T-cell (primary cell): ENCODE measurements around the gene CCDC106. TPM values are rescaled to one million over a fixed set of nuclear protein-coding genes. Genes with fewer than 3 reads are reported as not detected.
A peak's percentile ranks its signal among the peaks of the same experiment; 100 is the strongest.

Source experiments
- ATAC-seq, 4 experiments: fragments of 200-7000 bp in 3 of 4; fragments of 150-1000 bp in 1 of 4; cut with Tn5 transposase; replicated peaks in 1 of 4; 1 replicate in 3 of 4; 2 replicates in 1 of 4; pipeline ENCODE4 v1.10.0; 2021; ENCODE audit warnings: moderate library complexity in 3 of 4, mild to moderate bottlenecking in 2 of 4, moderate number of reproducible peaks in 1 of 4
- CTCF ChIA-PET, 2 donors: fragments of 300-600 bp; sonication (Branson Sonifier 250); formaldehyde crosslinking; loops; one replicate each; lab custom pipeline; 2022; ENCODE audit warnings: antibody characterized with exemption in 2 of 2; lab: Charles Lee
- POLR2A ChIA-PET, 2 donors: fragments of 300-600 bp; sonication (Branson Sonifier 250); formaldehyde crosslinking; loops; one replicate each; lab custom pipeline; 2022; ENCODE audit warnings: antibody characterized with exemption in 2 of 2; lab: Charles Lee
- DNase-seq, 35 experiments: peaks; one replicate each; pipeline versions ENCODE4 v3.0.0 to v3.0.0-alpha.2; 2013 to 2023
- H3K27ac ChIP-seq: one replicate; pipeline ENCODE4 v1.5.1; 2013; ENCODE audit warnings: low read length
- H3K27me3 ChIP-seq, 2 experiments: replicated peaks in 1 of 2; 1 replicate in 1 of 2; 2 replicates in 1 of 2; pipeline versions ENCODE4 v1.6.1 to v1.7.0; 2013; ENCODE audit warnings: low read length in 1 of 2, mixed read lengths in 1 of 2; ENCODE audit not compliant: control insufficient read depth in 2 of 2, insufficient read depth in 2 of 2; ENCODE audit errors: extremely low read depth in 1 of 2
- H3K36me3 ChIP-seq, 2 donors: 1 replicate in 1 of 2; 2 replicates in 1 of 2; pipeline versions ENCODE4 v1.6.1 to v1.7.0; 2013; ENCODE audit warnings: low read length in 1 of 2; ENCODE audit not compliant: control insufficient read depth in 2 of 2, insufficient read depth in 1 of 2; ENCODE audit errors: extremely low read depth in 1 of 2
- H3K4me1 ChIP-seq, 2 experiments: 1 replicate in 1 of 2; 2 replicates in 1 of 2; pipeline versions ENCODE4 v1.6.1 to v1.7.0; 2013; ENCODE audit warnings: low read length in 2 of 2, mixed read lengths in 1 of 2; ENCODE audit not compliant: insufficient read depth in 2 of 2, control insufficient read depth in 1 of 2; ENCODE audit errors: extremely low read depth in 1 of 2
- H3K4me3 ChIP-seq, 2 donors: 1 replicate in 1 of 2; 2 replicates in 1 of 2; pipeline versions ENCODE4 v1.5.1 to v1.7.0; 2013; ENCODE audit warnings: mild to moderate bottlenecking in 2 of 2, low read length in 1 of 2, moderate library complexity in 1 of 2; ENCODE audit not compliant: control insufficient read depth in 1 of 2; ENCODE audit errors: extremely low read depth in 1 of 2
- H3K9me3 ChIP-seq: 2 replicates; pipeline ENCODE4 v1.7.0; 2013
- H3K27ac Mint-ChIP-seq, 2 donors: one replicate each; pipeline ENCODE4 v1.8.0; 2020 to 2021; ENCODE audit warnings: mild to moderate bottlenecking in 2 of 2, mixed read lengths in 2 of 2
- H3K27me3 Mint-ChIP-seq, 2 donors: one replicate each; pipeline ENCODE4 v1.8.0; 2021 to 2022; ENCODE audit warnings: mixed read lengths in 2 of 2
- H3K36me3 Mint-ChIP-seq: one replicate; pipeline ENCODE4 v1.8.0; 2021; ENCODE audit warnings: mixed read lengths
- H3K4me1 Mint-ChIP-seq, 3 donors: one replicate each; pipeline ENCODE4 v1.8.0; 2020 to 2022; ENCODE audit warnings: mixed read lengths in 3 of 3, mild to moderate bottlenecking in 1 of 3
- H3K4me3 Mint-ChIP-seq, 3 donors: one replicate each; pipeline ENCODE4 v1.8.0; 2020 to 2022; ENCODE audit warnings: mild to moderate bottlenecking in 3 of 3, mixed read lengths in 3 of 3, moderate library complexity in 3 of 3
- H3K9me3 Mint-ChIP-seq, 3 donors: one replicate each; pipeline ENCODE4 v1.8.0; 2020 to 2022; ENCODE audit warnings: mixed read lengths in 3 of 3
- WGBS: methylation state at CpG from one replicate; pipeline ENCODE4 v1.1.5; 2013; ENCODE audit warnings: missing lambda C conversion rate; ENCODE audit not compliant: insufficient coverage; 5-methylcytosine and 5-hydroxymethylcytosine counted together
- total RNA-seq, 35 experiments: library from RNA in 6 of 35; stranded (reverse) in 6 of 35; fragments of 120-200 nt in 1 of 35; gene quantifications; one replicate each; pipeline versions ENCODE4 v1.2.1 to v1.2.4 and lab custom pipeline; 2013 to 2026

CCDC106 gene
- total RNA-seq, 5 donors from 2014 or later (not counting 1 experiment from before 2014, with no cell fraction given) = 1.7 to 4.7 (median 3.8) TPM

DNA sequence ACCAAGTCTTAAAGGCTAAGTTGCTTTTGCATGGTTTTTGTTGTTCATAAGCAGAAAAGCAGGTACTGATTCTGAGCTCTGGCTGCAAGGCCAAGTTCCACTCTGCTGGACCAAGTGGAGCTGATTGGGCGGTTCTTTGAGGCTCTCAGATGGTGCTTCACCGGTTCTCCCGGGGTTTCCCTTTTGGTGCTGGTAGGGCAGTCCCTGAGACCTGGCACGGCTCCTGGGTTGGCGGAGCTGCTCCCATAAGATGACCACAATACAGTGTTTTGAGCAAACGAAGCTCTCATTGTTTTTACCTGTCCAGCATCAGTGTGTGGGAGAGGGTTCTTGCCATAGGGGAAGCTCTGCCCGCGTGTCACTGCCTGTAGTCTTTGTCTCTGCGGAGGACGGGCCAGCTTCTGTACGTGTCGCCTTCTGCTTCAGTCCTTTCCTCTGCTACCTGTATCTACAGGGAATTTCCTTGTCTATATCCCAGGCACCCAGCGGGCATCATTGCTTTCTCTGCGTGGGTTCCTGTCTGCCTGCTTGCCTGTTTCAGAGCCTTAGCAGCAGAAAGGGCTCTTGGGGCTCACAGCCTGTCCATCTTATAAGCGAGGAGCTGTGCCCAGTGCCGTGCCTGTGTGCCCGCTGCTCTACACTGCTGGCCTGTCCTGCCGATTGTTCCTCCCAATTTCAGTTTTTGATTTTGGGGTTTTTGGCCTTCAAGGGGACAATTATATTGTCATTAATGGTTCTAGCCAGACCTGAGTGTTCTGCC, 9.2 kb downstream of the CCDC106 start:
- Mint-ChIP-seq H3K9me3 (no peaks in the 10 kb centered on the region), H3K27me3 (no peaks in the 10 kb centered on the region), H3K4me3 (peak overlapping the region; percentile 85 to 88 (median 87)), H3K27ac (peak overlapping the region; percentile 67 to 69), H3K4me1 (peaks cover 45 to 56% (median 47%) of the 10 kb centered on the region in 3 donors), H3K36me3 (peaks cover 20% of the 10 kb centered on the region)
- peak overlapping the region in 1 of 2 donors; percentile 57 for H3K4me3 ChIP-seq
- ATAC-seq = no peak
- POLR2A ChIA-PET = interaction anchor here in 1 of 2 donors (1.0 kb wide), 1 partner anchor 14 kb away, joined by 3 read pairs; no protein-coding TSS in a partner anchor
- H3K4me1 ChIP-seq = peaks cover 17 to 67% of the 10 kb centered on the region in 2 experiments
- H3K9me3 ChIP-seq = no peaks in the 10 kb centered on the region
- peak overlapping the region; percentile 100 for H3K27ac ChIP-seq
- WGBS = 23% methylated on average over 9 of the region's 18 CpGs
- CTCF ChIA-PET = interaction anchor here in 1 of 2 donors (1.0 kb wide), 1 partner anchor 11 kb away, joined by 4 read pairs; no protein-coding TSS in a partner anchor
- peak in 1 of 35 experiments; percentile 36 for DNase-seq
- H3K27me3 ChIP-seq = no peaks in the 10 kb centered on the region
- peaks cover 9 to 48% of the 10 kb centered on the region in 2 donors for H3K36me3 ChIP-seq

DNA sequence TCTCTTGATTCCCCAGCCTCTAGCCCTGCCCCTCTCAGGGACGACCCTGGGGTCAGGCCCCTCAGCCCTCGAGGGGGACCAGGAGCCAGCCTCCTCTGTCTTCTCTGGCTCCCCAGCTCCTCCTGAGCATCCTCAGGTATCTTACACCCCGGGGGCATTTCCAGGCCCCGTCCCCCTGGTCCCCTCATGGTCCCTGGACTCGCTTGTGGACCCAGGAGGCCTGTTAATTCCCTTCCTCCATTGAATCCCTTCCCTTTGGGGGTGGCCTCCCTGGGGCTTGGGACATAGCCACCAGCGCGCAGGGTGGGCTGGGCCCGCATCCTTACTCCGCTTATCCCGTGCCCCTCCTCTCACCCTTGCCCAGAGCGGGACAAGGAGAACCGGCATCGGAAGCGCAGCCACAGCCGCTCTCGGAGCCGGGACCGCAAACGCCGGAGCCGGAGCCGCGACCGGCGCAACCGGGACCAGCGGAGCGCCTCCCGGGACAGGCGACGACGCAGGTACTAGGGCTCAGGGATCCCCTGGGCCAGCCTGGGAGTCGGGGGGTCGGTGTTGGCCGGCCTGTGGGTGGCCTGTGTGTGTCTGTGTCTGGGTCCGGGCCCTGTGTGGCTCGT, 10.9 kb downstream of the CCDC106 start:
- Mint-ChIP-seq H3K36me3 (peaks cover 35% of the 10 kb centered on the region), H3K4me3 (peak overlapping the region in 1 of 3 donors; percentile 85), H3K27me3 (no peaks in the 10 kb centered on the region), H3K9me3 (no peaks in the 10 kb centered on the region), H3K4me1 (peaks cover 55 to 64% (median 56%) of the 10 kb centered on the region in 3 donors), H3K27ac (no peak overlapping the region)
- CTCF ChIA-PET = no interaction called here
- Histone ChIP-seq H3K27me3 (no peaks in the 10 kb centered on the region), H3K36me3 (peaks cover 9 to 65% of the 10 kb centered on the region in 2 donors), H3K27ac (peak overlapping the region; percentile 21), H3K9me3 (no peaks in the 10 kb centered on the region), H3K4me1 (peaks cover 17 to 61% of the 10 kb centered on the region in 2 experiments), H3K4me3 (no peak overlapping the region)
- 90% methylated on average over 29 of the region's 37 CpGs for WGBS
- no peak for ATAC-seq
- POLR2A ChIA-PET = no interaction called here
- no peak for DNase-seq

DNA sequence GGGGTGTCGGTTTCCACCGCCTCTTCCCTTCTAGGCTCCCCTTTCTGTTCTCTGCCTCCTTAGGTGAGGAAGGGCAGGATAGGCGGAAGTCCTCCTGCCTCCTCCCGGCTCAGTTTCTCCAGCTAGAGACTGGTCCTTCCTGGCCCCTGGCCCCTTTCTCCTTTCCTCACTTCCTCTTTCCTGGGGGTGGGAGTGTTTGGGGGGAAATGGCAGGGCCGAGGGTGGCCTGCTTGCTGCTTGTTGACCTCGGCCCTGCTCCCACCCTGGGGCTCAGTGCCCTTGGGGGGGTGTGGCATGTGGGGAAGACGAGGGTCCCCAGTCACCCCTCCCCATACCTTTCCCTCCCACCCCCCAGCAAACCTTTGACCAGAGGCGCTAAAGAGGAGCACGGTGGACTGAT, 11.8 kb downstream of the CCDC106 start:
- no peak for DNase-seq
- Histone ChIP-seq H3K9me3 (no peaks in the 10 kb centered on the region), H3K4me3 (no peak overlapping the region), H3K27ac (no peak overlapping the region), H3K4me1 (peaks cover 17 to 61% of the 10 kb centered on the region in 2 experiments), H3K36me3 (peaks cover 9 to 74% of the 10 kb centered on the region in 2 donors), H3K27me3 (no peaks in the 10 kb centered on the region)
- peak overlapping the region in 1 of 3 donors; percentile 85 for H3K4me3 Mint-ChIP-seq
- H3K4me1 Mint-ChIP-seq = peaks cover 55 to 69% (median 61%) of the 10 kb centered on the region in 3 donors
- no peak overlapping the region for H3K27ac Mint-ChIP-seq
- H3K9me3 Mint-ChIP-seq = no peaks in the 10 kb centered on the region
- POLR2A ChIA-PET = no interaction called here
- peaks cover 43% of the 10 kb centered on the region for H3K36me3 Mint-ChIP-seq
- CTCF ChIA-PET = no interaction called here
- H3K27me3 Mint-ChIP-seq = no peaks in the 10 kb centered on the region
- no peak for ATAC-seq
- 100% methylated on average over 2 of the region's 9 CpGs for WGBS

DNA sequence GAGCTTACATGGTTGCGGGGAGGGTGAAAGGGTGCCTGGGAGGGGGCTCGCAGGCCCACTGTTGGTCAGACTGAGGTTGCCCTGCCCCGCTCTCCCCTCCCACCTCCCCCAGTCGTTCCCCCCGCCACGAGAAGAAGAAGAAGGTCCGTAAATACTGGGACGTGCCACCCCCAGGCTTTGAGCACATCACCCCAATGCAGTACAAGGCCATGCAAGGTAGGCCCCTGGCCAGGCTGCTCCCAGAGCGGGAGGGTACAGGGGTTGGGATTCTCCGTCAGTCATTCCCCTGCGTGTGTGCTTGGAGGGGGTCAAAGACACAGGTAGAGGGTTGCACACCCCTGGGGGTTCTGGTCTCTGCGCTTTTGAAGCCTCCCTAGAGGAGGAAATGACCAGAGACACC, 12.4 kb downstream of the CCDC106 start:
- Mint-ChIP-seq H3K27me3 (no peaks in the 10 kb centered on the region), H3K4me3 (no peak overlapping the region), H3K9me3 (no peaks in the 10 kb centered on the region), H3K36me3 (peaks cover 45% of the 10 kb centered on the region), H3K27ac (no peak overlapping the region), H3K4me1 (peaks cover 55 to 70% (median 61%) of the 10 kb centered on the region in 3 donors)
- Histone ChIP-seq H3K9me3 (no peaks in the 10 kb centered on the region), H3K36me3 (peaks cover 9 to 76% of the 10 kb centered on the region in 2 donors), H3K4me3 (no peak overlapping the region), H3K27ac (no peak overlapping the region), H3K27me3 (no peaks in the 10 kb centered on the region), H3K4me1 (peaks cover 17 to 61% of the 10 kb centered on the region in 2 experiments)
- ATAC-seq (no peak), DNase-seq (no peak)
- WGBS = 94% methylated on average over 4 of the region's 12 CpGs
- POLR2A ChIA-PET = no interaction called here
- CTCF ChIA-PET = no interaction called here

DNA sequence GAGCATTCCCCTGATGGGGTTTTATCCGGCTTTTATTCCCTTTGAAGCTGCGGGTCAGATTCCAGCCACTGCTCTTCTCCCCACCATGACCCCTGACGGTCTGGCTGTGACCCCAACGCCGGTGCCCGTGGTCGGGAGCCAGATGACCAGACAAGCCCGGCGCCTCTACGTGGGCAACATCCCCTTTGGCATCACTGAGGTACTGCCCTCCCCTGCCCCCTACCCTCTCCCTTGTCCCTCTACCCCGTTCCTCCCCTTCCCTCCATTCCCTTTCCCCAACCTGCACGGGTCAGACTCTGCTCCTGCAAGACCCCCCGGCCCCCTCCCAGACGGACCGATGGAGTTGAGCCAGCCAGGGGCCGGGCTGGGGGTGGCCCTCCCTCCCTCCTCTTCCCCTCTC, 13.0 kb downstream of the CCDC106 start:
- CTCF ChIA-PET = no interaction called here
- H3K36me3 ChIP-seq = peaks cover 9 to 79% of the 10 kb centered on the region in 2 donors
- Mint-ChIP-seq H3K36me3 (peaks cover 45% of the 10 kb centered on the region), H3K9me3 (no peaks in the 10 kb centered on the region), H3K27ac (no peak overlapping the region), H3K4me1 (peaks cover 55 to 67% (median 58%) of the 10 kb centered on the region in 3 donors), H3K4me3 (no peak overlapping the region), H3K27me3 (no peaks in the 10 kb centered on the region)
- peaks cover 16 to 55% of the 10 kb centered on the region in 2 experiments for H3K4me1 ChIP-seq
- POLR2A ChIA-PET = interaction anchor here in 1 of 2 donors (0.7 kb wide), 1 partner anchor 9 kb away, joined by 3 read pairs; no protein-coding TSS in a partner anchor
- 95% methylated on average over 10 of the region's 16 CpGs for WGBS
- H3K9me3 ChIP-seq = no peaks in the 10 kb centered on the region
- H3K27ac ChIP-seq = no peak overlapping the region
- H3K27me3 ChIP-seq = no peaks in the 10 kb centered on the region
- no peak overlapping the region for H3K4me3 ChIP-seq
- no peak for ATAC-seq
- no peak for DNase-seq

DNA sequence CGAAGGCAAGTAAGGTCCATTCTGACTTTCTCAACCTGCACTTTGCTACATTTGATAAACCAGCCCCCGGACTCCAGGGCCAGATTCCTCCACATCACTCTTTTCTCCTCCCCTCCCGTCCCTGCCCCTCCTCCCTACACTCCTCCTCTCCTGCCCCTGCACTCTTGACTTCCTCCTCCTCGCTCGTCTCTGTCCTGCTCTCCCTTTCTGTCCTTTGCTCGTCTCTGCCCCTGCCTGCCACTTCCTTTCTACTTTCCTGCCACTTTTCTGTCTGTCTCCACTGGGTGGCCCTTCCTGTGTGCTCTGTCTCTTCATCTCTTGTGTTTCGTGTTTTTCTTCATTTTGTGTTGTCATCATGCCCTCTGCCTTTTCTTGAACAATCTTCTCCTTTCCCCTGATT, 13.8 kb downstream of the CCDC106 start:
- H3K27ac Mint-ChIP-seq = no peak overlapping the region
- H3K36me3 Mint-ChIP-seq = peaks cover 45% of the 10 kb centered on the region
- H3K27ac ChIP-seq = no peak overlapping the region
- H3K4me3 ChIP-seq = no peak overlapping the region
- no peak for ATAC-seq
- H3K9me3 Mint-ChIP-seq = no peaks in the 10 kb centered on the region
- H3K4me1 ChIP-seq = peaks cover 9 to 54% of the 10 kb centered on the region in 2 experiments
- no peaks in the 10 kb centered on the region for H3K27me3 Mint-ChIP-seq
- peaks cover 49 to 64% (median 56%) of the 10 kb centered on the region in 3 donors for H3K4me1 Mint-ChIP-seq
- 69% methylated on average over 7 of the region's 7 CpGs for WGBS
- ChIA-PET CTCF (no interaction called here), POLR2A (no interaction called here)
- H3K27me3 ChIP-seq = no peaks in the 10 kb centered on the region
- peaks cover 16 to 88% of the 10 kb centered on the region in 2 donors for H3K36me3 ChIP-seq
- DNase-seq = no peak
- H3K4me3 Mint-ChIP-seq = no peak overlapping the region
- no peaks in the 10 kb centered on the region for H3K9me3 ChIP-seq
